Hematopoietic multipotent progenitor cell treated with erythropoietin and hydrocortisone succinate and interleukin-3 and kit ligand, for 15 days (in vitro differentiated cells): ENCODE data around the gene FGFR2.

Experiments used
- DNase-seq: peaks from one replicate; pipeline ENCODE4 v3.0.0-alpha.2; 2015; ENCODE audit warnings: low spot score

The FGFR2 gene

DNA sequence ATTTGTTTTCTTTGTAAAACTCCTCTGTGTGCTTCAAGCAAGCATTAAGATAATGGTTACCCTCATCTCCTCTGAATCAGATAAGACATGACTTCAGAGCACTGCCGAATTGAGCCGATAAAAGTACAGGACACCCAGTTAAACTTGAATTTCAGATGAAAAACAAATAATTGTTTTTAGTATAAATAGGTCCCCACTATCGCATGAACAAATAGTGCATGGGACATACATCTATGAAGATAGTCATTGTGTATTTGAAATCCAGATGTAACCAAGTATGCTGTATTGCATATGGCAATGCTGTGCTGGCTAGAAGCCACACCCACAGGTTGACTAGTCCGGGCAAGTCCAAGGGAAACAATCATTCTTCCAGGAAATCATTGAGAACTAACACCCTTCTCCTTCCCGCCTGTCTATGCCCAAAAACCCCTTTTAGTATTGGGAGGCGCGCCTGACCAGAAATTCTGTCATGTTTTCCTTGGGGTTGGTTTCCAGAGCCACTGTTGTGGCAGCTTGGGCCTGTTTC is 12.6 kb upstream of the FGFR2 start:
- no peak for DNase-seq

DNA sequence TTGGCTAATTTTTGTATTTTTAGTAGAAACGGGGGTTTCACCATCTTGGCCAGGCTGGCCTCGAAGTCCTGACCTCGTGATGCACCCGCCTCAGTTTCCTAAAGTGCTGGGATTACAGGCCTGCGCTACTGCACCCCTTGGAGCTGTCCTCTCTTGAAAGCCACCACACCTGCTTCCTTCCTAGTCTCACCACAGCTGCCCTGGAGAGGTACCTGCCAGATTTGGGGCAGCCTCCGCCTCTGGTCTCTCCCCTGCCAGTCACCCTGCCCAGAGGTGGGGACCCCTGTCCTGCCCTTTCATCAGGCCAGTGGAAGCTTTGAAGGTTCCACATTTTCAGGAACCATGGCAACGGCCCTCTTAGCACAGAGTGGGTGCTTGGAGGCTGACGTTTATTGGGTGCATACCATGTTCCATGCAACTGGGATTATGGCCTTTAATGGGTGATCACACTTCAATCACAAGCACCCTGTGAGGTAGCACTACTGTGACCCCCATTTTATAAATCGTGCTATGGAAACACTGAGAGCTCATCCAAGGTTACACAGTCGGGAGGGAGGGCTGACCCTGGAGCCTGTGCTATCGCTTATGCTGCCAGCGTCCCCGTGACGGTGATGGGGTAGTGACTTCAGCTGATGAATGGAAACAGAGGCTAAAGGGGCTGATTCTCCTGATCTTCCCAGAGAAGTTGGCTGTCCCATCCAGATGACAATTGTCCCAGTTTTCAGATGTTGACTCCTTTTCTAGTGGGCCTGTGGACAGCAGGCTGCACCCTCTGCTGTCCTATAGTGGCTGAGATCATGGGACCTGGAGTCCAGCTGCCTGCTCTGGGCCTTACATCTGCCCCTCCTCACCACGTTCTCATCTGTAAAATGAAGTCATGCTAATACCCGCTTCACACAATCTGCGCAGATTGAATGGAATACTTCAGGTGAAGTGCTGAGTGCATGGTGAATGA is 11.5 kb upstream of the FGFR2 start:
- DNase-seq, result no peak

DNA sequence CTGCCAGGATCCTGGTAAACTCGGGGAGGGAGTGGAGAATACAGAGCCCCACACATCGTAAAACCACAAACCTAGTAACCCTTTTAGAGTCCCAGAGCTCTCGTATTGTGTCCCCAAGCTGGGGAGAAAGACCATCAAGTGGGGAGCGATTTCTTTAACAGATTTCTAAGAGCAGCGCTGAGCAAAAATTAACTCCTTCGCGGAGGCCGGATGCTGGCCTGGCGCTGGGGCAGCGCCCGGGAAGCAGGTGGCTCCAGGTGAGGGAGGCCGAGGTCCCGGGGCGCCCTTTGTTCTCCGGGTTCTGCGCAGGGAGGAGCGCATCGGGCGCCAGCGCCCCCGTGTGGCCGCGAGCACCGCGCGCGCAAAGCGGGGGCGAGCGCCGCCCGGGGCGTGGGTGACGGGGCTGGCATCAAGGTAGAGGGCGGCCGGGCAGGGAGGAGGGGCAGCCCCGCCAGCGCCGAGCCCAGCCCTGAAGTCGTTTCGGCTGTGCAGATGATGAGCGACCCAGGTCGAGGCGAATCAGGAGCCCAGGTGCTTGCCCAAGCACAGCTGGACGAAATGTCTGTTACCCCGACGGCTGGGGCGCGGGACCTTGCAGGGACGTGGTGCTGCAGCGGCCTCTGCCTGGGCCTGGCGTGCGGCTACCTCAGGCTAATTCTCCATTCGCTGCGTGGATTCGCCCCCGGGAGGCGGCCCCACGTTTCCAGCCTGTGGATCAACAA is 10.4 kb upstream of the FGFR2 start:
- peak; percentile 5 for DNase-seq

DNA sequence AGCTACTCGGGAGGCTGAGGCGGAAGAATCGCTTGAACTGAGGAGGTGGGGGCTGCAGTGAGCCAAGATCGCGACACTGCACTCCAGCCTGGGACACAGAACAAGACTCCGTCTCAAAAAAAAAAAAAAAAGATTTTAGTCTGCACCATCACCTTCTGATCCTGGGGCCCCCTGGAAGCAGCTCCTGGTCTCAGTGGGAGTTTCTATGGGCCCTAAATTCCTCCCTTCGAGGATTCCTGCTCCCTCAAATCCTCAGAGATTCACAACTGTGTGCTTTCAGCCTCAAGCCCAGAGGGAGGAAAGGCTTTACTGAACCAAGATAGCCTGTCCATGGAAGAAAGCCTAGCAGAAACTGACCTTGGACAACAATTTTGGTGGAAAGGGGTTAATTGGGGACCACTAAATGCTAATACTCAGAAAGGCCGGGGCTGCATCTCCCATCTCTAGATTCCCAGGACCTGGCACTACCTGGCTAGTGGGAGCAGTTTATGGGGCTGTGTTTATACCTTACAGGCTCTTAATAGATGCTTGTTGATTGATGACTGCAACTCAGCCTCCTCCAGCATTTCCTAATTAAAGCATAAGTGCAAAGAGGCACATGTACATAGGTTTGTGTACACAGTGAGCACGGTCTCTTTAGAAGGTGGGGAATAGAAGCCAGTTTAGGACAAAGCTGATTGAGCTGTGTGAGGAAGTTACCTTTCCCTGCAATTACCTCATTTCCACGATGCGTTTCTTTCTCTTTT is 9.2 kb upstream of the FGFR2 start:
- no peak for DNase-seq

DNA sequence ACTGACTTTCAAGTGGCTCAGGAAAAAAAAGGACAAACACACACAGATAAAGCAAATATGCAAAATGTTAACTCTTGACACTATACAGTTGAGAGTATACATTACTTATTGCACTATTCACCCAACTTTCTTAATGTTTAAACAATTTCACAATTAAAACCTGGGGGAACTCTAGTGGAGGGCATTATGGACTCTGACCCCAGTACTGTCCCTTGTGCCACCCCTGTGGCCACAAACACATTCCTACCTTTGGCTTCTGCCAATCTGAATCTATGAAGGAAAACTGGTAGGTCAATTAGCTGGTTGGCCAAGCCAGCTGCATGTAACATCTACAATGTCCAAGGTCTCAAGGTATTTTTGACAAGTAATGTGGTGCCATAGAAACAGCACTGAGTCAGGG is 7.5 kb upstream of the FGFR2 start:
- no peak for DNase-seq

DNA sequence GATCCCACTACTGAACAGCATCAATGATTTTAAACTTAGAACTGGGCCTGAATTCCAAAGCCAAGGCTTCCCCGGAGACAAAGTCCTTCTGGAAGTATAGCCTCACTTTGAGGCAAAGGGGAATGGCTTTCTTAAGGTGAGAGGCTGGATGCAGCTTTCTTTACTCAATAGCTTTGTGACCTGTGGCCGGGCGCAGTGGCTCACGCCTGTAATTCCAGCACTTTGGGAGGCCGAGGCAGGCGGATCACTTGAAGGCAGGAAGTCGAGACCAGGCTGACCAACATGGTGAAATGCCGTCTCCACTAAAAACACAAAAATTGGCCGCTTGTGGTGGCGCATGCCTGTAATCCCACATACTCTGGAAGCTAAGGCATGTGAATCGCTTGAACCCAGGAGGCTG is 3.2 kb upstream of the FGFR2 start:
- DNase-seq, result no peak

DNA sequence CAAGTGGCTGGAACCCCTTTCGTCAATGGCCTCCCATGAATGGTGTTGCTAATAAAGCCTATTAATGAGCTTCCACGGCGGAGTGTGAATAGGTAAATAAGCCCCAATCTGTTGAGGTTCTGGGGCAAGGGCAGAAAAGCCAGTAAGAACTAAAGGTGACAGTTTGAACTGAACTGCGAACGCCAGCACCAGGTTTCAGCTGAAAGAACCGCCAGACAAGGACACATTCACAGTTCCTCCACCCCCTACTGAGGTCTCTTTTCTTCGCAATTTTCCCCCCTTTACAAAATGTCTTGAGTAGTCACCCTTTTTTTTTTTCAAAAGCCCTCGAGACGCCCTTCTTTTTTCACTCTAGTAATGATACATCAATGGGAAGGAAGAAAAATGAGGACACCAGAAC is 2.4 kb upstream of the FGFR2 start:
- no peak for DNase-seq

DNA sequence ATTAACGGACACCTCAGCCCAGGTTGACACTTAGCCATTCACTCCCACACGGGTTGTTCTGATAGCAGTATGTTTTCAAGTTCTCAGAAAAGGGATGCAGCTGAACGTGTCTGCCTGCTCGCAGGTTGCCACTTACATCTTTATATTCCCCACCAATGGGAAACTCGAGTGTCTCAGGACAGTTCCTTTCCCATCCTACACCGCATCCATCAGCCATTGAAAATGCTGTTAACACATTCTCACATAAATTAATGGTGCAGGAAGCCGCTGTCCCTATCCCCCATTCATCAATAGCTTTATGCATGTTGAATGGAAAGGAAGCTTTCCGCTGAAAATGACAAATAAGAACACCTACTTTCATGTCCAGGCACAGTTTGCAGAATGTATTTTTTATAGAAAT is 1.7 kb upstream of the FGFR2 start:
- no peak for DNase-seq

DNA sequence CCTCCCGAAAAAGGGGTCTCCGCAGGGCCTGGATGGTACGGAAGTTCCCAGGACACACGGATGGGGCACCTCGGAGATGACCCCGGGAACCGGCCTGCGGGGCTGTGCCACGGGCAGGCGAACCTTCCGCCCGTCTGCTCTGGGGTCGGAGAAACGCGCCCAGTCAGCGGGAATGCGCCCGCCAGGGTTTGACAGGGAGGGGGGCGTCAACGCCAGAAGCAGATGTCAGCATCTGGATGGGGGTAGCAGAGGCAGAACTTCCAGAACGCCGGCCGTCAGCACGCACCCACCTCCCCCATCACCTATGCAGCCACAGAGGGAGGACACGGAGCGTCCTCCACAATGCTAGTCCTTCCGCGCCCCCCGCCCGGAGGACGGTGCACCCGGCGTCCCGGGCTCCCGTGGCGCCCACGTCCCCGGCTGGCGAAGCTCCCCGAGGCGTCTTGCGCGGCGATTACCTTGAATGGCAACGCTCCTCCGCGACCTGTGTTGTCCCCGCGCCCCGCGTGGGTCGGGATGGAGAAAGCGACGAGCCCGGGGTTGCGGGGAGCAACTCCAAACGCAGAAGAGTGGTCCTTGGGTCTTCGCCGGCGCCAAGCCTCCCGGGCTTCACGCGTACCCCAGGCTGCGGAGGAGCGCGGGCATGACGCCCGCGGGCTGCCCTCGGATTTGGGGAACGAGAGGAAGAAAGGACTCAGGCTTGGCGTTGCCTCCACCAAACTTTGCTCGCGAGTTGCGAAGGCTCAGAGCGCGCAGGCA is 561 bp downstream of the FGFR2 start:
- DNase-seq, result no peak

DNA sequence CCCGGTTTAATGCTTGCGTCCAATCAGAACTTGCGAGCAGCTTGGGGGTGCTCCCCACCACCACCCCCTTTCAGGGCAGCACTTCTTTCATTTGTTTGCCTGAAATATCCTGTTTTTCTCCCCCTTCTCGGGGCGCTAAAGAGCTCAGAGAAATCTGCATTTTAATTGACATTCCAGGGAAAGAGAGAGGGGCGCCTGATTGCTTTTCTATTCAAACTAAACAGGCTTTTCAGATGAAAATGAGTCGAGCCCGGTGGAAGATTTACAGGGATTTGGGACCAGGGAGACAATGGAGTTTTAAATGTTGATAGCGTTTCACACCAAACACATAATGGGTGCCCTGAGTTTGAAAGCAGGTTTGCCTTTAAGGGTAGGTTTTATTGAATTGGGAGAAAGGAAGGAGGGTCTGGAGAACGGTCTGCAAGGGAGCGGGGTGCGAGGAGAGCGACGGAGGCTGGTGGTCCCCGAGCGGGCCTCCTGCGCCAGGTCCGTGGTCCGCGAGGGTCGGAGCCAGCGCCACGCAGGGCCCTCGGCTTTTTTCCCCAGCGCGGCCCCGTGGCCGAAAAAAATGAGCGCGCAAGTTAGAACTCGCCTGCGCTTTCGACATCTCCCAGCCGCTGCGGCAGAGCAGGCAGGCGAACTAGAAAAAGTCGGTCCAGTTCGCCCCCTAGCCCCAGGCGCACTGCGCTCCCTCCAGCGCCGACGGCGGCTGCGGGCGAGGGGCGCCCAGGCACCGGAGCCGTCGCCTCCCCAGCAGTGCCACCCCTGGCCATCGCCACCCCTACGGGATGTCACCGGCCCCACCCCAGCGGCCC is 1.3 kb downstream of the FGFR2 start:
- no peak for DNase-seq

DNA sequence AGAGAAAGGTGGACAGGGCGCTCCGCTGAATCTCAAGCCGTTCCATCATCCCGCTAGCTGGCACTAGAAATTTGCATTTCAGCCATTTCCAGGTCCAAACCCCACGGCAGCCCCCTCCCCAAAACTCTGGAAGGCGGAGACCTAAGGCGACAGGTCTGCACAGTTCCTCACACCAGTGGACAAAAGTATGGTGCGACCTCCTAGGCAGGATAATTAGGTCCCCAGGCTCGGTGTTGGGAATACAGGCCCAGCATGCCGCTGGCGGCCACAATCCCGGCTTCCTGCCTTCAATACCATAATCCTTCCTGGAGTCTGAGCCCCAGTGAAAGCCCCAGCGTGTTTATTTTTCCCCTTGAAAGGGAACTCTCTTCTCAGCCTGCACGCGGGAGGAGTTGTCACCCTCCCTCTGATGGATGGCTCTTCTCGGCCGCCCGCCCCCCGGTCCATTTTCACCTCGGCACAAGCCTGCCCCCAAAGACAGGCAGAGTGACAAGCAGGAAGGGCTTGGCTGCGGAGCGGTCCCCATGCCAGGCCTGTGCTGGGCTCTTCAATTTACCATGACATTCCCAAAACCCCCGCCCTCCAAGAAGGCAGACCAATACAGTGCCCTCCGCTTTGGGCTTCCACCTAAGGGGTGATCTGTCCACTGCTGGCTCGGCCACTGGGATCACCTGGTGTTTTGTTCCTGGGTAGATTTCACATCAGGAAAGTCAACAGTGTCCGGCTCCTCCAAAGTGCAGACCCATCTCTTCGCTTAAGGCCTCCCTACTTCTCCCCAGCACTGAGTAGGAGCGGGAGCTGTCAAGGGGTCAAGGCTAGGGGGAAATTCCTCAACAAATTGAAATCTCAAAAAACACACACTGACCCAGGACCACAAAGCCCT is 2.2 kb downstream of the FGFR2 start:
- DNase-seq, result no peak

DNA sequence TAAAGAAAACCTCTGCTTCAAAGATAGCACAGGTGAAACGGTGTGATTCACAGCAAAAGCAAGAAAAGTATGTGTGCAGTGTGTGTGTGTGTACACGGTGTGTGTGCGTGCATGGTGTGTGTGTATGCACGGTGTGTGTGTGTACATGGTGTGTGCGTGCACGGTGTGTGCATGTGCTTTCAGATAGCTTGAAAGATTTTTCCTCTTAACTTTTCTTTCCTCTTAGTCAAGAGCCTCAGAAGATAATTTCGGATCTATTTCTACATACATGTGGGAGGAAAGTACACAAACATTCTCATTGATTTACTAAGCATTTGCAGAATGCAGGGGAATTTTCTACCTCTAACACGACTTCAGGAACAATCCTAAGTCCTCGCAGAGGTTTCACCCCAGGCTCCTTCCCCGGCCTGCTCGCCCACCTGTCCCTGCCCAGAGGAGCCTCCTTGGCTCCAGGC is 2.9 kb downstream of the FGFR2 start:
- DNase-seq, result no peak

DNA sequence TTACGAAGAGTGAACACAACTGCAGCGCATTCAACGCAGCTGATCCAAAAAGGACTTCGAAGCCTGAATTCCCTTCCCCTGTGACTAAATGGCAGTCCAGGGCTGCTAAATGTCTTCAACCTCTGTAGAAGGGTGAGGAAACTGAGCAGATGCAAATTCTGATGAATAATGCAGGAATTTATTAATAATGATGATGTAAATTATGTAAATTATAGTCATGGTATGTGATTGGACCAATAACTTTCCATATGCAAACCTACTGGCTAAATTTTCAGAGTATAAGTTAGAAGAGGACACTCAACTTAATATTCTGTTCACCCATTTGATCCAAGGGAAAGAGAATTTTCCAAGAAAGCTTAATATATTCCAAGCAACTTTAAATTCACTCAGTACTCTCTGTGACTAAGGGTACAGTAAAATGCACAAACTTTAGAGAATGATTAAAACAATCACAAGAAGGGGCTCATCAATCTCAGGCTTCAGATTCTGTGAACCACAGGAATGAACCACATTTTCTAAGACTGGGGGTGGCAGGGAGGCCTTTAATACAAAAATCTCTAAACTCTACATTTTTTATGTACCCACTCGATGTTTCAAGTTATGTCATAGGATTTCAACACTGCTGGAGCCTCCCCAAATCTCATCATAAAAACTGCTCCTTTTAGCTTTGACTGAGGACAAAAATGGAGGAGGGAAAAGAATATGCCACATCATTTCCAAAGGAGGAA is 3.5 kb downstream of the FGFR2 start:
- no peak for DNase-seq

DNA sequence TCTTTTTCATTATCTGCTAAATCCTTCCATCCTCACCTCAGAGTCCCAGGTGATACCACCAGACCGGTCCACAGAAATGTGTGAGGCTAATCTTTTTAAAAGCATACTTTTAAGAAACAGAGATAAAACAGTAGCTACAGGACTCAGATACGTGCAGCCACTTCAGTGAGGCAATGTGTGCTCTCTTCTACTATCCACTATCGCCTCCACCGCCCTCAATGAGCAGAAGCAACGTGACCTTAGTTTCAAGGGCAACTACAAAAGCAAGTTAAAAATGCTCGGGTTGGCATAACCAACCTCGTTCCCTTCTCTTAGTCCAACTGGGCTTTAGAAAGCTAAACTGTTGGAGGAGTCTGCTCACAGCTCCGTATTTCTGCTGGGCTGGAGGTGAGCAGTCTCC is 4.2 kb downstream of the FGFR2 start:
- no peak for DNase-seq

DNA sequence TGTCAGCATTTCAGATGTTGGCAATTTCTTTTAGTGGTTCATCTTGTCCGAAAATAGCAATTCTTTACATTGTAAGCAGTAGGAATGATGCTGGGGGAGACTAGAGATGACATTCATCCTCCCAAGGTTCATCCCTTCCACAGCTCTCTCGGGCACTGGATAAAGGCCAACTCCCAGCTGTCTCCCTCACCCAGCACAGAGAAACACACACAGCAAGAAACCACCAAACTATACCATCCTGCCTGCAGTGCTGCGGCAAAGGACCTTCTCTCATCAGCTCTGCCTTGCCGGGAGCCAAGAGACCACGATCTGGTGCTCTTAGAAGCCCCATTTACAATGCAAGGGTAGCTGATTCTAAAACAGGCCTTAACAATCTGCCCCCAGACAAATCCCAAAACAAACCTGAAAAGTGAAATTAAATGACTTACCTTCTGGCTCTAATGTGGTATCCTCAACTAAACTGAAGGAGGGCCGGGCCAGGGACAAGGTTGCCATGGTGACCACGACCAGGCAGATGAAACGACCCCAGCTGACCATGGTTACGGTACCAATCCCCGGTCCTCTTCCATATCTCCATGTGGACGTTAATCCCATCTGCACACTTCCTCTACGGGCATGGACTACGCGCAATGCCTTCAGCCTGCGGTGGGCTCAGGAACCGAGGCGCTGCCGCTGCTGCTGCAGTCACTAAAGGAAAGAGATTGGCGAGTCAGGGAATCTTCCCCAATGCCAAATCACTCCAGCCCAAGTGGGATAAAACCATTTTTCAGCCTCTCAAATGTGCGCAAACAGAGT is 4.8 kb downstream of the FGFR2 start:
- no peak for DNase-seq

DNA sequence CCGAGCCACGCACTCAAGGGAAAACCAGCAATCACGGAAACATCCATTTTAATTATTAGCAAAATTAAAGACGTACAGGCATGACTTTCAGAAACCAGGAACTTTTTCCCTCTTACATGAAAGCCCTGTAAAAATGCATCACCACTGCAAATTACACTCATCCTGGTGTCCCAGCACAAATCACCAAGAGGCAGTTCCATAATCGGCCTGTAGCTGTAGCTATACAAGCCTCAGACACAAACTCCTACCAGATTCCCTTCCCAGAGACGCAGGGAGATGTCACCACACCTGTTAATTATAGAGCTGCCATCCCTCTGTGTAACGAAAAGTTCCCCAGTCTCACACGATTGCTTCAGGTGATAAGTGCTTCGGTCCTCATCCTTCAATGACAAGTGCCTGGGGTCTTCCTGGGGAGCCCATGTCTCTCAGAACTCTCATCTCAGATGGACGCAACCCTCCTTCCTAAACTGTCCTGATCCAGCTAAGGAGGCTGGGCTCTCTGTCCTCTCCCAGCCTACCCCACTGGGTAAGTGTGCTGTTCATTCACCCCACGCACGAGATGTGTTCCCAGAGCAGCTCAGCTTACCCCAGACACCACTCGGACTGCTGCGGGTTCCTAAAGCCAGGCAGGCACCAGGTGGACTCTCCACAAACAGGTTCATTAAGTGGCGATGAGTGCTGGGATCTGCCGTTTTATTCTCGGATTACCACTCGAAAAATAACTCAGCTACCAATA is 5.9 kb downstream of the FGFR2 start:
- DNase-seq, result no peak

DNA sequence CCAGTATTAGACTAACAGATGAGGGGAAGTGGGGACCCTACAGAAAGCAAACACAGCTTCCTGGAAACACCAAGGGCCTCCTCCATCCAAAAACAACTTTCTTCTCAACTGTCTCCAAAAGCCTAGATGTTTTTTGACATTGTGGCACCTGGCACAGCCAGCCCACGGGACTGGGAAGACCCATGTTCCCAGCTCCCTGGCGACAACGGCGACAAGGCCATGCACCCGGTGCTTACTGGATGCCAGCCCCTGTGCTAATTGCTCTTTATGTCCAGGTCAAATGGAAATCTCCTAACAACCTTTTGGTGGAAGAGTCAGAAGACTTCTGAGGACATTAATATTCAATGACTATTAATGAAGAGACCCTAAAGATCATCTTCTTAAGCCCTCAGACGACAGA is 7.1 kb downstream of the FGFR2 start:
- DNase-seq, result no peak
